ENCODE data around the gene WNK4. TPM values are rescaled to one million over a fixed set of nuclear protein-coding genes. Genes with fewer than 3 reads are reported as not detected.

WNK4 gene
- total and polyA plus RNA-seq, 12 donors: 0.03 to 0.14 (median 0.07) TPM; not detected in 9

Small RNA genes within 50 kb of the gene (microRNA-seq; reads per million reads assigned to microRNA genes)
- 0 to 0.51 reads per million in 2 donors for gene MIR6781

Other genes with a start within 250 kb of the WNK4 start
- 10 to 100 TPM in 5 of 10 donors, 1 to 10 TPM in 5; 6.8 to 16.0 (median 9.8) TPM for gene NAGLU, start 244.4 kb upstream of the WNK4 start, total RNA-seq
- 10 to 100 TPM; 17.0 to 18.3 TPM for gene NAGLU, start 244.4 kb upstream of the WNK4 start, polyA plus RNA-seq
- gene HSD17B1, start 227.7 kb upstream of the WNK4 start, total RNA-seq: 1 to 10 TPM in 2 of 10 donors, under 1 TPM in 8; 0.50 to 2.3 (median 0.78) TPM
- 1 to 10 TPM; 2.2 to 2.6 TPM for gene HSD17B1, start 227.7 kb upstream of the WNK4 start, polyA plus RNA-seq
- 10 to 100 TPM; 29.7 to 56.9 (median 32.9) TPM for gene COASY, start 218.5 kb upstream of the WNK4 start, total RNA-seq
- 10 to 100 TPM; 46.8 to 50.8 TPM for gene COASY, start 218.5 kb upstream of the WNK4 start, polyA plus RNA-seq
- 10 to 100 TPM; 45.7 to 87.2 (median 56.4) TPM for gene MLX, start 213.5 kb upstream of the WNK4 start, total RNA-seq
- 10 to 100 TPM; 55.8 to 61.2 TPM for gene MLX, start 213.5 kb upstream of the WNK4 start, polyA plus RNA-seq
- 1 to 10 TPM; 1.1 to 3.1 (median 1.6) TPM for gene PSMC3IP, start 202.9 kb upstream of the WNK4 start, total RNA-seq
- 1 to 10 TPM; 2.9 TPM for gene PSMC3IP, start 202.9 kb upstream of the WNK4 start, polyA plus RNA-seq
- gene RETREG3, start 171.2 kb upstream of the WNK4 start, total RNA-seq: 10 to 100 TPM; 18.5 to 29.9 (median 25.2) TPM
- 10 to 100 TPM in 1 of 2 donors, 1 to 10 TPM in 1; 9.8 to 16.1 TPM for gene RETREG3, start 171.2 kb upstream of the WNK4 start, polyA plus RNA-seq
- gene TUBG1, start 170.9 kb upstream of the WNK4 start, total RNA-seq: 10 to 100 TPM; 28.2 to 59.8 (median 43.7) TPM
- 100 to 1,000 TPM in 1 of 2 donors, 10 to 100 TPM in 1; 33.9 to 107 TPM for gene TUBG1, start 170.9 kb upstream of the WNK4 start, polyA plus RNA-seq
- gene TUBG2, start 121.3 kb upstream of the WNK4 start, total RNA-seq: 10 to 100 TPM; 10.6 to 20.4 (median 14.7) TPM
- 10 to 100 TPM in 1 of 2 donors, 1 to 10 TPM in 1; 9.8 to 21.3 TPM for gene TUBG2, start 121.3 kb upstream of the WNK4 start, polyA plus RNA-seq
- gene PLEKHH3, start 103.6 kb upstream of the WNK4 start, total RNA-seq: 10 to 100 TPM; 12.8 to 34.8 (median 22.0) TPM
- 10 to 100 TPM; 23.6 to 42.1 TPM for gene PLEKHH3, start 103.6 kb upstream of the WNK4 start, polyA plus RNA-seq
- 1 to 10 TPM; 1.0 to 4.8 (median 1.7) TPM for gene CCR10, start 98.8 kb upstream of the WNK4 start, total RNA-seq
- 1 to 10 TPM; 1.5 to 3.8 TPM for gene CCR10, start 98.8 kb upstream of the WNK4 start, polyA plus RNA-seq
- gene CNTNAP1, start 98.1 kb upstream of the WNK4 start, total RNA-seq: 10 to 100 TPM in 2 of 10 donors, 1 to 10 TPM in 8; 2.2 to 28.3 (median 3.5) TPM
- gene CNTNAP1, start 98.1 kb upstream of the WNK4 start, polyA plus RNA-seq: 1 to 10 TPM; 2.3 to 9.6 TPM
- 10 to 100 TPM; 31.7 to 50.5 (median 46.3) TPM for gene EZH1, start 35.6 kb upstream of the WNK4 start, total RNA-seq
- gene EZH1, start 35.6 kb upstream of the WNK4 start, polyA plus RNA-seq: 10 to 100 TPM; 16.0 to 33.8 TPM
- 10 to 100 TPM; 32.1 to 54.8 (median 38.2) TPM for gene RAMP2, start 19.4 kb upstream of the WNK4 start, total RNA-seq
- 100 to 1,000 TPM in 1 of 2 donors, 10 to 100 TPM in 1; 46.4 to 105 TPM for gene RAMP2, start 19.4 kb upstream of the WNK4 start, polyA plus RNA-seq
- gene VPS25, start 7.2 kb upstream of the WNK4 start, total RNA-seq: 10 to 100 TPM; 33.3 to 47.4 (median 37.3) TPM
- 10 to 100 TPM; 28.0 to 80.9 TPM for gene VPS25, start 7.2 kb upstream of the WNK4 start, polyA plus RNA-seq
- 10 to 100 TPM; 56.1 to 85.7 (median 72.1) TPM for gene COA3, start 18.1 kb downstream of the WNK4 start, total RNA-seq
- gene COA3, start 18.1 kb downstream of the WNK4 start, polyA plus RNA-seq: 100 to 1,000 TPM in 1 of 2 donors, 10 to 100 TPM in 1; 91.2 to 142 TPM
- gene CNTD1, start 18.3 kb downstream of the WNK4 start, total RNA-seq: under 1 TPM in 3 of 10 donors, not detected in 7; 0.11 to 0.42 (median 0.39) TPM
- gene CNTD1, start 18.3 kb downstream of the WNK4 start, polyA plus RNA-seq: under 1 TPM; 0.20 to 0.29 TPM
- 10 to 100 TPM; 71.1 to 87.8 (median 78.3) TPM for gene BECN1, start 43.7 kb downstream of the WNK4 start, total RNA-seq
- 10 to 100 TPM; 25.2 to 54.8 TPM for gene BECN1, start 43.7 kb downstream of the WNK4 start, polyA plus RNA-seq
- 10 to 100 TPM; 52.1 to 87.4 (median 70.3) TPM for gene PSME3, start 52.8 kb downstream of the WNK4 start, total RNA-seq
- gene PSME3, start 52.8 kb downstream of the WNK4 start, polyA plus RNA-seq: 100 to 1,000 TPM in 1 of 2 donors, 10 to 100 TPM in 1; 26.0 to 103 TPM
- gene AOC2, start 64.0 kb downstream of the WNK4 start, total RNA-seq: under 1 TPM; 0.14 to 0.72 (median 0.45) TPM
- gene AOC2, start 64.0 kb downstream of the WNK4 start, polyA plus RNA-seq: under 1 TPM; 0.51 to 0.54 TPM
- gene AOC3, start 70.6 kb downstream of the WNK4 start, total RNA-seq: 10 to 100 TPM in 5 of 10 donors, 1 to 10 TPM in 5; 4.7 to 19.0 (median 10.4) TPM
- gene AOC3, start 70.6 kb downstream of the WNK4 start, polyA plus RNA-seq: 10 to 100 TPM; 16.0 to 18.0 TPM
- not detected for gene G6PC1, start 120.2 kb downstream of the WNK4 start, total RNA-seq
- not detected for gene G6PC1, start 120.2 kb downstream of the WNK4 start, polyA plus RNA-seq
- gene AARSD1, start 183.8 kb downstream of the WNK4 start, total RNA-seq: 10 to 100 TPM; 20.0 to 34.7 (median 28.9) TPM
- gene AARSD1, start 183.8 kb downstream of the WNK4 start, polyA plus RNA-seq: 100 to 1,000 TPM in 1 of 2 donors, 10 to 100 TPM in 1; 55.8 to 125 TPM
- 10 to 100 TPM; 35.0 to 58.8 (median 40.5) TPM for gene PTGES3L, start 199.5 kb downstream of the WNK4 start, total RNA-seq
- gene PTGES3L, start 199.5 kb downstream of the WNK4 start, polyA plus RNA-seq: 10 to 100 TPM; 33.9 to 45.3 TPM
- 10 to 100 TPM in 9 of 10 donors, 1 to 10 TPM in 1; 7.5 to 21.0 (median 11.6) TPM for gene RUNDC1, start 200.0 kb downstream of the WNK4 start, total RNA-seq
- gene RUNDC1, start 200.0 kb downstream of the WNK4 start, polyA plus RNA-seq: 10 to 100 TPM in 1 of 2 donors, 1 to 10 TPM in 1; 5.6 to 10.2 TPM
- gene RPL27, start 217.8 kb downstream of the WNK4 start, total RNA-seq: 100 to 1,000 TPM; 388 to 841 (median 519) TPM
- gene RPL27, start 217.8 kb downstream of the WNK4 start, polyA plus RNA-seq: 1,000 to 10,000 TPM; 1,760 to 2,790 TPM
- gene IFI35, start 226.2 kb downstream of the WNK4 start, total RNA-seq: 10 to 100 TPM in 6 of 10 donors, 1 to 10 TPM in 4; 7.0 to 61.6 (median 13.2) TPM
- 10 to 100 TPM; 13.0 to 26.0 TPM for gene IFI35, start 226.2 kb downstream of the WNK4 start, polyA plus RNA-seq
- 10 to 100 TPM; 48.5 to 99.2 (median 70.8) TPM for gene VAT1, start 241.8 kb downstream of the WNK4 start, total RNA-seq
- gene VAT1, start 241.8 kb downstream of the WNK4 start, polyA plus RNA-seq: 10 to 100 TPM; 54.6 to 66.5 TPM
- gene RND2, start 244.6 kb downstream of the WNK4 start, total RNA-seq: 1 to 10 TPM in 1 of 10 donors, under 1 TPM in 9; 0.16 to 2.3 (median 0.51) TPM
- gene RND2, start 244.6 kb downstream of the WNK4 start, polyA plus RNA-seq: under 1 TPM; 0.14 to 0.95 TPM